Fibroblast of skin of scalp (primary cell): ENCODE measurements around the gene TMEM98. TPM values are rescaled to one million over a fixed set of nuclear protein-coding genes. Genes with fewer than 3 reads are reported as not detected.
"Not testable (repeated sequence)": the region's sequence is repeated elsewhere in the genome, so short reads cannot be mapped to it uniquely, and the experiment has no call there.

Experiments
- DNase-seq: peaks from one replicate; pipeline ENCODE4 v3.0.0-alpha.2; 2013
- polyA plus RNA-seq, 2 experiments: library from polyadenylated mRNA; unstranded; fragments of 120-200 nt; gene quantifications; one replicate each; pipeline ENCODE4 v1.2.1, GENCODE V29; 2013; ENCODE audit not compliant: insufficient read length in 2 of 2

Gene TMEM98, protein sequence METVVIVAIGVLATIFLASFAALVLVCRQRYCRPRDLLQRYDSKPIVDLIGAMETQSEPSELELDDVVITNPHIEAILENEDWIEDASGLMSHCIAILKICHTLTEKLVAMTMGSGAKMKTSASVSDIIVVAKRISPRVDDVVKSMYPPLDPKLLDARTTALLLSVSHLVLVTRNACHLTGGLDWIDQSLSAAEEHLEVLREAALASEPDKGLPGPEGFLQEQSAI
- 87.7 TPM for polyA plus RNA-seq (2013, experiment 1 of 2; ENCODE audit: insufficient read length)
- polyA plus RNA-seq (2013, experiment 2 of 2; ENCODE audit: insufficient read length): 85.9 TPM

DNA sequence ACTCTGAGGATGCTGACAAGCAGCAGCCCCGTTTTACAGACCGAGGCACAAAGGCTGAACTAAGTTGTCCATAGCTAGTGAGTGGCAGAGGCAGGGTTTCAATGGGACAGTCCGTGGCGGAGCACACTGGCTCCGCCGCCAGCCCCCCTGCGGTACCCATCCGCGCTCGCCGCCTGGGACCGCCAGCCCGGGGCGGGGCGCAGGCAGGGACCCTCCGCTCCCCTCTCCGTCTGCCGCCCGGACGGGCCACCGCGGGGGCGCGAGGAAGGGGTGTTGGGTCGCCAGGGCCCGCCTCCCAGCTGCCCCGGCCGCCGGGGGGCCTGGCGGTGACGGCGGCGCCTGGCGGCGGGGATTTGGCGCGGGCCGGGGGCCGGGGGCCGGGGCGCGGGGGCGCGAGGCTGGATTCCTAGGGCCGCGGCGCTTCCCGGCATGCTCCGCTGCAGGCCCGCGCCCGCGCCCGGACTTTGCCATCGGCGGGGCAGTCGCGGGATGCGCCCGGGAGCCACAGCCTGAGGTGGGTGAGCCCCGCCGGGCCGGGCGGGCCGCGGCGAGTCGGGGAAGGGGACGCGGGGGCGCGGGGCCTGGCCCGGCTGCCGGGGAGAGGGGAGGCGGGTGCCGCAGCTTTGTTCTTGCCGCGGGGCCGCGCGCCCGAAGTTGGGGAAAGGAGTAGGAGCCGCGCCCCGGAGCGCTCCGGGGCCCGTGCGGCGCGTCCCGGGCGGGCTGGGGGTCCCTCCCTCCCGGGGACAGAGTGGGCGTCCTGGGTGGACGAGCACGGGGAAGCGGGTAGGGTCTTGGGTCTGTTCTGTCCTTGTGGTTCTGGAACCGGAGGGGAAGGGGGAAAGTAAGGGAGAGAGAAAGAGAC is at the start of gene TMEM98:
TMEM98 (plus strand) TSS at position 430 of the 862 bp plus-strand sequence. CDS start 3,376 bp downstream, outside the sequence.
- DNase-seq: peak; percentile 42

DNA sequence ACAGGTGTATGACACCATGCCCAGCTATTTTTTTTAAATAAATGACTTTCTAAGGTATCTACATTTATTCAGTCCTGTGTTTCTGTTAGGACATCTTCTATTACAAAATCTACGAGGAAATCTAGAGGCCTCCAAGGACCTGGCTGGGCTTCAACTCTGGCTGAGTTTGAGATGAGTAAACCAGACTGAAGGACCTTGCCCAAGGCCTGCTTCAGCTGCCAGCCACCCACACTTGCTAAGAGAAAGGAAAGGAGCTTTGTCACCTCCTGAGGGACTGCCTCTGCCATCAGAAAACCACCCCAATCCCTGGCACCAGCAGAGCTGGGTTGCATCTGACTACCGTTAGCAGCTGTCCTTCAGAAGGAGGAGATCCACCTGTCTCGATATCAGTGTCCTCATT is 49.7 kb upstream of the TMEM98 start:
- peak; percentile 25 for DNase-seq

DNA sequence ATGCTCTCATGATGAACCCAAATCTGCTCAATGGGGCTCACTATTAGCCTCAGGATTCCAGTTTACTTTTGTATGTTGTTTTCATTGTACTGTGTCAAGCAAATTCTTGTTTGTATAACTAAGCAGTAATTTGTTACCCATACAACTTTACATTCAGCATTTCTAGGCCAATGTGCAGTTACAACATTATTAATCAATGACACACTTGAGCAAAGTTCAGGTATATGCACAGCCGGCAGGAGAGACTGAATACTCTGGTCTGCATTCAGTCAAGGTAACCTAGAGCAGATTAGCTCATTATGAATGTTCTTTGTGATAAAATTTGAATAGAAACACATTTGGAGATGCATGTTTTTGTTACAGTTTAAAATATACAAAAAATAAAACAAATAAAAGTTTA is 48.8 kb upstream of the TMEM98 start:
- no peak for DNase-seq

DNA sequence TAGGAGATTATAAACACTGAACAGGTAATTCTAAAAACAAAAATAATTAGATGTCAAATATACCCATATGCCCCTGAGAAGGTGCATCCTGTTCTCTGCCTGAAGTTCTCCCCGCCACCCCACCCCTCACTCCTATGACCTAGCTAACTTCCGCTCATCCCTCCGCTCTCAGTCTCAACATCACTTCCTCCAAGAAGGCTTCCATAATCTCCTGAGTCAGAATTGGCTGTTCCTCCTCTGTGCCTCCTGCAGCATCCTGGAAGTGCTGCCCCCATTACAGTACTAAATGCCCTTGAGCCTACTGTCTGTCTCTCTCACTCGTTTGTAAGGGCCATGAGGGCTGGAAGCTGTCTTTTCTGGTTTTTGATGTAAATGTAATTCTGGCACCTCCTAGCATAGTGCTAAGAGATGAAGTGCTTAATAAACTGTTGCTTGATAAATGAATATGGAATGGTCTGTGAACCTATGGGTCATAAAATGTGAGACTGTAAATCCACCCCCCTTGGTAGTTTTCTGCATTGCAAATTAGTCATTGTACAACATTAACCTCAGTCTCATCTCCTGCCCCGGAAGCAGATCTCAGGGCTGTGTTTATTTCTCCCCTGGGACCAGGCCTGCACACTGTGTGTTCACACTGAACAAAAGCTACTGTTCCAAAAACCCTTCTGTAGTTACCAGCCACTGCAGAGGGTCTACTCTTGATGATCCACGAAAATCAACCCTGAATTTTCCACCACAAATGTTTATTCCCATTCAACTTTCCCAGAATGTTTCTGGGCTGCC is 47.1 kb upstream of the TMEM98 start:
- DNase-seq: peak; percentile 23

DNA sequence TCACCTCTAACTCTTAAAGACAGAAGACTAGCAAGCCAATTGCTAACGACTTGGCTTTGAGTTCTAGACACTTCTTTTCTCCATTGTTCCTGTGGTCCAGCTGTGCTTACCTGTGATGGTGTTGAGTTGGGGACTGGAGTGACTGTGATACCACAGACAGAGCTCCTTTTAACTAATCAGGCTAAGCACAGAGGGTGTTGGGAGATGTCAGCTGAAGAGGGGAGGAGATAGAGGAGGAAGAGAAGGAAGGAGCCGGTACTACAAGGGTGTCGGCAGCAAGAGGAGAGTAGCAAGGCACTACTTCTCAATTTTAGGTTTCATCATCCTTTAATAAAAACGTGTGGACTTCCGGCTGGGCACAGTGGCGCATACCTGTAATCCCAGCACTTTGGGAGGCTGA is 45.9 kb upstream of the TMEM98 start:
- DNase-seq: no peak

DNA sequence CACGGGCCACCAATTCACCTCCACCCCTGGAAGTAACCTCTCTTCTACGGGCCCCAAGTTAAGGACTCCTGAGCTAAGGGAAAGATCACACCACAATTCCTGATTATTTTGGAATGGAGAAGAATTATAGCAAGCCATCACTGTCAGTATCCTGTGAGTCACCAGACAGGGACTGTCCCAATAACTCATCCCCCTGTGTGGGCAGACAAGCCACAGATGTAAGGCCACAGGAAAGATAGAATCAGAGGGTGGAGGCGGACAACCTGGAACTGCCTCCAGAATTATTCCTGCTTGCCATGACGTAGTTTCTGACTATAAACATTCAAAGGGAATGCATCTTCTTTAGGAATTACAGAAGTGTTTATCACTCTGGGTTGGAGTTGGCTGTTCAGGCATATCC is 45.2 kb upstream of the TMEM98 start:
- peak; percentile 20 for DNase-seq

DNA sequence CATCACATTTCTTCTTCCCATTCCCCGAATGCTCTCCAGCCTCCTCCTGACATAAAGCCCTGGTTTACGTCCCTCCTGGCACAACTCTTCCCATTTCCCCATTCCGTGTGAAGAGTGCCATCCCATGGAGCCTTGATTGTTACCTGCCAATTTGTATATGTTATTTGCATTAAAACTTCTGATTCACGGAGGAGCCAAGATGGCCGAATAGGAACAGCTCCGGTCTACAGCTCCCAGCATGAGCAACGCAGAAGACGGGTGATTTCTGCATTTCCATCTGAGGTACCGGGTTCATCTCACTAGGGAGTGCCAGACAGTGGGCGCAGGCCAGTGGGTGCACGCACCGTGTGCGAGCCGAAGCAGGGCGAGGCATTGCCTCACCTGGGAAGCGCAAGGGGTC is 41.0 kb upstream of the TMEM98 start:
- DNase-seq: not testable (repeated sequence)

DNA sequence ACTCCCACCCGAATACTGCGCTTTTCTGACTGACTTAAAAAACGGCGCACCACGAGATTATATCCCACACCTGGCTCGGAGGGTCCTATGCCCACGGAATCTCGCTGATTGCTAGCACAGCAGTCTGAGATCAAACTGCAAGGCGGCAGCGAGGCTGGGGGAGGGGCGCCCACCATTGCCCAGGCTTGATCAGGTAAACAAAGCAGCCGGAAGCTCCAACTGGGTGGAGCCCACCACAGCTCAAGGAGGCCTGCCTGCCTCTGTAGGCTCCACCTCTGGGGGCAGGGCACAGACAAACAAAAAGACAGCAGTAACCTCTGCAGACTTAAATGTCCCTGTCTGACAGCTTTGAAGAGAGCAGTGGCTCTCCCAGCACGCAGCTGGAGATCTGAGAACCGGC is 40.5 kb upstream of the TMEM98 start:
- not testable (repeated sequence) for DNase-seq

DNA sequence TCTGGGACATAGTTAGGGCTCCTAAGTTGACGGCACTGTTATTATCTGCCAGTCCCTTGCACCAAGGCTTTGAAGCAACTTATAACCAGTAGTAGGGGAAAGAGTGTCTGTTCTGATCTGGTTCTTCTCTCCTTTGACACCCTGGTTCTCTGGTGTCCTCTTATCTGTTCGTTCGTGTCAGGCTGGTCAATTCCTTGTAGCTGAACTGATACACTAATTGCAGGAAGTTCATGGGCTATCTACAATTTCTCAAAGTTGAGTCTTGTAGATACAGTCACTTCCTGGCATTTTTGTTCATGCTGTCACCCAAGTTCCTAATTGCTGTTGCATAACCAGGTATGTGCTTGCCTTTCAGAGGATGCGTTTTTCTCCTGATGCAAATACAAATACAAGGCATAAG is 33.7 kb upstream of the TMEM98 start:
- DNase-seq: no peak

DNA sequence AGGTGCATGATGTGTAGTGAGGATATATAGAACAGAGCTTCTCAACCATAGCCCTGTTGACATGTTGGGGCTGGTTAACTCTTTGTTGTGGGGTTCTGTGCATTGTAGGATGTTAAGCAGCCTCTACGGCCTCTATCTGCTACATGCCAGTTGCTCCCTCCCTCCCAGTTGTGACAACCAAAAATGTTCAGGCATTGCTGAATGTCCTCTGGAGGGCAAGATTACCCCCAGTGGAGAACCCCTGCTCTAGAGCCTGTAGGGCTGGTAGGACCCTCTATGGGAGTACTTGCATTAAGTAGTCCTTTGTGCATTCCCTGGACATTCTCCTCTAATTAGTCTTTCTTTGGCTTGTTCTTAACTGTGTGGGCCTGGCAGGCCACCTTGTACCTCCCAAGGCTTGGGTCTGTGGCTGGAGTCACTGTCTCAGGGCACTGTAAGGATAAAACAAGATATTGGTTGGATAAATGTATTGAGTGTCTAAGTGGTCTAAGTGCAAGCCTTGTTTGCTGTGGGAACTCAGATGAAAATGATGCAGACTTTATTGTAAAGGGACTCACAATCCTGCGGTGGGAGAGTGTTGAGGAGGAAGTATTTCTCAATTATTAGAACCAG is 31.2 kb upstream of the TMEM98 start:
- DNase-seq: no peak

DNA sequence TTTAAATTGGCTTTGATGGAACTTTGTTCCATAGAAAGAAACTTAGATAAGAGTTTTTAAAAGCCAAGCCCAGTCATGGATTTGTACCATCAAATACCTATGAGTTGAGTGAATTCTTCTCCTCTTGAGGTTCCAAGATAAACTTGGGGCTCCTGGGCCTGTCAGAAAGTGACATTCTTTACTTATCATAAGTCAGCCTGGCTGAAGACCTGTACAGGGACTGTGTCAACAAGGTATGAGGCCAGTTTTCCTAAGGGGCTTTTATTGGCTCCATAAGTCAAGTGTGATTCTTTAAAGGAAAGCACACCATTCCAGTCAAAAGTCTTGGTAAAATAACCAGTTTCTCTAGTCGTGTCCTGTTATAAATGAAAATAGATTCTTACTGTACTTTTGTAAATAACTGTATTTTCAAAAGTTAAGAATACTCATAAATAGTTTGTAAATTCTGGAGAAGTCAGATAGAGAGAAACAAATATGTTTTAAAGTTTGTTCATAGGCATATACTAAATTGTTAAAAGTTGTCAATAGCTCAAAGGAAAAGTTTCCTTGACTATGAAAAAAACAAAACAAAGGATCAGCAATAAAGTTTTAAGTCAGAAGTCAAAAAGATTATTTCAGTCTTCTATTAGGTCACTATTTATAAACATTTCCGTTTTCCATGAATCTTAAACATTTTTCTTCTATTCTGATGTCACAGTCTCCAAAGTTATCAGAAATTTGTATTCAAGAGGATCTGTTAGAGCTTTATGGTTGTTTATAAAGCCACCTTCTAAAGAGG is 28.5 kb upstream of the TMEM98 start:
- no peak for DNase-seq

DNA sequence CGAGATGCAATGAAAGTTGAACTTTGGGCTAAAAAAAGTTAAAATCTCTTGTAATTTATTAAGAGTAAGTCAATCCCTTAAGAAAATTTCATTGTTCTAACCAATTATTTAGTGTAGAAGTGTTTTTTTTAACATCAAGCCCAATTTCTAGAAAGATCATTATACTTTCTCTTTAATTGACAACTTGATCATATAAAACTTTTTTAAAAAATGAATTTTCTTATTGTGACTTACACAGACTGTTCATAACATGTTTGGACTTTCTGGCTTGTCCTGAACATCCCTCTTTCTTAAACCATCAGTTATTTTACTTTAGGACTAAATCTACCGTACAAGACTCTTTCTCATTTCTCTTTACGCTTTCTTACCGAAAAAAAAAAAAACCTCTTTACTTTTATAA is 26.2 kb upstream of the TMEM98 start:
- no peak for DNase-seq

DNA sequence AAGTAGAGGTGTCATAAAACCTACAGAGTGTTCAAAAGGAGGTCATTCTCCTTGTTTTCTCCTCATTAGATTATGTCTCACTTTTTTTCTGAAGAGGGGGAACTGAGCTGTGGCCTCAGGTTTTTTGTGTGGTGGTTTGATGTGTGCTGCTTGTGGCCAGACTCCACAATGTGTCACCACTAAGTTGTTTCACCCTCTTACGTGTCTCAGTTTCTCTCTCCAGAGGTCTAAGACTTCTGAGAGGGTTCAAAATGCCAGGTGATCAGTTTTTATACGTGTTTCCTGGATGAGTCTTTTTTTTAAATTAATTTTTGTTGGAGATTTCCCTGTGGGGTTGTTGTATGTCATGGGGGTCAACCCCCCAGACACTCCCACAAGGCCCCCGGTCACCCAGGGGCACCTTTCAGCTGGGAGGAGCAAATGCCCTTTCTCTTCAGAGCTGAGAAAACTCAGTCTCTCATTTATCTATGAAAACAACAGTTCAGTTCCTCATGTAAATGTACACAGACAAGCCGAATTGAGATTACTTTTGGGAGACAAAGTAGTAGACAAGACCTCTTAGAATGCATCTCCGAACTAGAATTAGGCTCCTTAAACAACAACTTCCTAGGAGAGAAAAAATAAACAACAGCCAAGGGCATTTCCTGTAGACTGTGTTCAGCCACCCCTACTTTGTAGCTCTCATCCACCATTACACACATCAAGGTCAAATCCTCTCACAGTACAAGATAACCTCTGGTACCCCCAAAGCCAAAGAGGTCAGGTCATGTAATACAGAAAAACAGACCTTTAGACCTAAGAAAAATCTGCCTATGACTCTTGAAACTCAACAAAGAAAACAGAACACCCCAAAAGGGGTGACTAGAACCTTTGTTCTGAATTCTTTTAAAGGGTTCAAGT is 23.9 kb upstream of the TMEM98 start:
- no peak for DNase-seq

DNA sequence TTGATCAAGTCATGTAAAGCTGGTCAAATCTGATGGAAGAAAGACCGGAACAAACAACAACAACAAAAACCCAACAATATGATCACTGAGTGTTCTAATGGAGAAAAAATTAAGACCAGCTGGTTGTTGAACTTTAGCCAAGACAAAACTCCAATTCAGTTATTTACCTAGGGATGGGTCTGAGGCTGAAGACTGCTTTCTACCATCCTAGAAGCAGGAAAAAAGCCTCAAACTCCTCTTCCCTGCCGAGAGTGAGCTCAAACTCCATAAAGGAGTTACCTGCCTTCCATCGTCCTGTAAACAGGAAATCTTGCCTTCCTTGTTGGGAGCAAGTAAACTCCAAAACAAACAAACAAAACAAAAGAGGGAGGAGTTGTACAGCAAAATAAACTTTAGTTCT is 23.1 kb upstream of the TMEM98 start:
- no peak for DNase-seq

DNA sequence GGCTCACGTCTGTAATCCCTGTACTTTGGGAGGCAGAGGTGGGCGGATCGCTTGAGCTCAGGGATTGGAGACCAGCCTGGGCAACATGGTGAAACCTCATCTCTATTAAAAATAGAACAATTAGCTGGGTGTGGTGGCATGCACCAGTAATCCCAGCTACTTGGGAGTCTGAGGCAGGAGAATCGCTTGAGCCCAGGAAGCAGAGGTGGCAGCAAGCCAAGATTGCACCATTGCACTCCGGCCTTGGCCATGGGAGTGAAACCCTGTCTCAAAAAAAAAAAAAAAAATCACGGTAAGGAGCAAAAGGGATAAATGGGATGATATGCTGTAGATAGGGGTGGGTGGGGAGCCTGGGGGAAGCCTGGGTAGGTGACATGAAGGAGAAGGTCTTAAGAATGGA is 20.4 kb upstream of the TMEM98 start:
- no peak for DNase-seq

DNA sequence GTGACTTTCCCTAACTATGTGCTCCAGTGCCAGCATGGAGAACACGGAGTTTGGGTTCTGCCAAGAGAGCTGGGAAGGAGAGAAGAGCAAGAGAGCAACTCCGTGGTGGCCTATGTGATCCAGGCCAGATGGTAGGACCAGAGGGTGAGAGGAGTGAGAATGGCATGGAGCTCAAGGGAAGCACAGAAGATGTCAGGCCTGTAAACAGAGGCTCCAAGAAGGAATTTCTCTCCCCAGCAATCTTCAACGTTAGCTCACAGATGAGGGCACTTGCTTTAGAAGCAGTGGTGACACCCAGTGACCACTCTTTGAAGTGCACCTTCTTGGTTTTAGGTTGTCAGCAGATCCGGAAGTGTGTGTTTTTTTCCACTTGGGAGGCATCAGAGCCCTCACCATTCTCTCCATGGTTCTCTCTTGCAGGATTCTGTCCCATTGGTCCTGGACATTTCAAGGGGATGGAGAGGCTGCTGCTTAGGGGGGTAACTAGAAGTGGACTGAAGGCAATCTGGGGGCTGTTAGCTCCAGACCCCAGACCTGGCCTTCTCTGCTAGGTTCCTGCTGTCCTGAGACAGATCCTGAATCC is 18.1 kb upstream of the TMEM98 start:
- peak; percentile 84 for DNase-seq

DNA sequence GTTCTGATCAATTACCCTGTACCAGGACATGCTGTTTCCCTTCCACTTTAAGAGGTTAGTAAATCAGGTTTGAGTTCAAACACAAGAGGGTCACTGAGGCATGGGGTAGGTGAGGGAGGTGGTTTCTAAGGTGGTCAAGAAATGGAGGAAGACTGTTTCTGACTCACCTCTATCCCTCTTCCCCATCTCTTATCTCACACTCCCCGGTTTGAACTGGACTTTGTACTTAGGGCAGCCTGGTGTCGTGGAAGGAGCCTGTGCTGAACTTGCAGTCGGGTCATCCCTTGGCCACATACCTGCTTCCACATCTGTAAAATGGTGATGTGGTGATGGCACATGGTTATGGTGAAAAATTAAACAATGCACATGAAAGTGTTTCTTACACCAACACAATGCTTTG is 17.2 kb upstream of the TMEM98 start:
- no peak for DNase-seq

DNA sequence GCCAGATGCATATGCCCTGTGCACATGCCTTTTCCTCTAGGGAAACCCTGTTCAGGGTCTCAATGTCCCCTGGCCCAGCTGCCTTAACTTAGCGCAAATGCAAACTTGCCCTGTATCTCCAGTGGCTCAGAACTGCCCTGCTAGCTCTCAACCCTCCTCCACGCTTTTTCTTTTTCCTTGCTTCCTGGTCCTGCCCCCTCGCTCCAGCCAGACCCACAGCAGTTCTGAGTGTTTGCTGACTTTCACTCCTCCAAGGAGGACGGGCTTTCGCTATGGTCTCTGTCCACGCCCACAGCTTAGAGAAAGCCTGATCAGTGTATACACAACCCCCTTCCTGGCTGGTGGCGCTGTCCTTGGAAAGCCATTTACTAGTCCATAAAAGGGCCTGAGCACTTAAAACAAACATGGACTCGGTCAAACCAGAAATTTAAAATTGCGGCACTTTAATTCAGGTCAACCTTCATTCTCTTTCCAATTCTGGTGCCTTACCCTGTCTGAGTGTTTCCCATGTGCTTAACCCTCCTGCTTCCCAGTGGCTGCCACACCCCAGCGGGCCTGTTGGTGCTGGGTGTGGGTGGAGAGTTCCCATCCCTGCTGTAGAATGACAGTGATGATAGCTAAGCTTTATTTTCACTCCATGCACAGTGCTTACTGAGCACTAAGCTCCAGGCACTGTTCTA is 15.6 kb upstream of the TMEM98 start:
- DNase-seq: peak; percentile 76

DNA sequence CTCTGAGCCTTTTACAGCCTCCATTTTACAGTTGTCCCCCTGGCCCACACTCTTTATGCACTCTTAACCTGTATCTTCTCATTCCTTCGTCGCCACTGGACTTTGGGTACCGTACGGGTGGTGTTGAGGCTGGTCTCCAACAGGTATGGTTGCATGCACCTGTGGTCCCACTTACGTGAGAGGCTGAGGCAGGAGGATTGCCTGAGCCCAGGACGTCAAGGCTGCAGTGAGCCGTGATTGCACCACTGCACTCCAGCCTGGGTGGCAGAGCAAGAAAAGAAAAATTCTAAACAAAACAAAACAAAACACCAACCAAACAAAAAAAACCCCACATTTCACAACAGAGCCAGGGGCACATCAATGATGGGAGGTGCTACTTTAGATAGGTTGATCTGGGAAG is 14.4 kb upstream of the TMEM98 start:
- no peak for DNase-seq

DNA sequence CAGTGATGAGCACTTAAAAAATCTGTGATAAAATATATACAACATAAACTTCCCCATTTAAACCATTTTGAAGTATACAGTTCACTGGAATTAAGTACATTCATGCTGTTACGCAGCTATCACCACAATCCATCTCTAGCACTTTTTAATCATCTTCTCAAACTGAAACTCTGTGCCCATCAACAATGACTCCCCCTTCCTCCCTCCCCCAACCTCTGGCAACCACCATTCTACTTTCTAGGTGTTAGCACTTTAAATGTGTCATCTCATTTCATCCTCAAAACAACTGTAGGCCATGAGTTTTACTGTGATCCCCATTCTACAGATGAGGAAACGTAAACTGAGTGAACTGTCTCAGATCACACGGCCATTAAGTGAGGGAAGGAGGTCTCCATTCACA is 13.8 kb upstream of the TMEM98 start:
- no peak for DNase-seq
